Lower lobe of right lung (tissue), 2 donors: Measurements from ENCODE around the gene NPTXR. TPM values are rescaled to one million over a fixed set of nuclear protein-coding genes. Genes with fewer than 3 reads are reported as not detected.

Experiments used
- ATAC-seq, 2 donors: fragments of 200-7000 bp; cut with Tn5 transposase; one replicate each; pipeline ENCODE4 v1.9.1; 2020 to 2022; ENCODE audit warnings: mild to moderate bottlenecking in 2 of 2, moderate library complexity in 2 of 2
- DNase-seq: peaks from one replicate; pipeline ENCODE4 v3.0.0-alpha.2; 2020
- H3K27ac ChIP-seq: fragments of 200-600 bp; one replicate; pipeline ENCODE4 v1.8.0; 2022
- H3K27me3 ChIP-seq: fragments of 200-600 bp; one replicate; pipeline ENCODE4 v1.8.0; 2022; ENCODE audit warnings: low read depth
- H3K36me3 ChIP-seq: fragments of 200-600 bp; one replicate; pipeline ENCODE4 v1.8.0; 2022; ENCODE audit warnings: mild to moderate bottlenecking
- H3K4me1 ChIP-seq: fragments of 200-600 bp; one replicate; pipeline ENCODE4 v1.8.0; 2022
- H3K4me3 ChIP-seq: fragments of 200-600 bp; one replicate; pipeline ENCODE4 v1.8.0; 2022; ENCODE audit warnings: mild to moderate bottlenecking
- H3K9me3 ChIP-seq: fragments of 200-600 bp; one replicate; pipeline ENCODE4 v1.8.0; 2022
- CTCF ChIP-seq: fragments of 200-600 bp; IDR thresholded peaks from one replicate; pipeline ENCODE4 v1.8.0; 2022; ENCODE audit warnings: antibody characterized with exemption, mild to moderate bottlenecking
- intact Hi-C: fragments of 100-400 bp; cut with DNase I; formaldehyde crosslinking; loops from one replicate; pipeline ENCODE4 v1.11.0; 2022
- total RNA-seq: library from RNA; stranded (reverse); fragmentation: NEBNext Ultra II Directional; extraction: Animal tissue kit (Norgen Biotek cat#: 25700); gene quantifications from one replicate; pipeline ENCODE4 v1.2.1, GENCODE V29; 2021
- donor health status: DM: no; HTN: yes; CAD: no; lungs with severe emphysema.

The NPTXR gene
- total RNA-seq, 1 donor from 2014 or later = 5.1 TPM

- H3K27me3 ChIP-seq = no peaks in the 10 kb centered on the region
- H3K4me1 ChIP-seq = no peaks in the 10 kb centered on the region
- TF ChIP-seq CTCF = no peak
- peaks cover 16% of the 10 kb centered on the region for H3K36me3 ChIP-seq
- ATAC-seq = no peak
- no peak overlapping the region for H3K27ac ChIP-seq
- intact Hi-C loops = no loop called here
- no peak overlapping the region for H3K4me3 ChIP-seq
- H3K9me3 ChIP-seq = no peaks in the 10 kb centered on the region
- DNase-seq = no peak
These were observed 69.2 kb downstream of the NPTXR start for GRCh38 chr22:38774496-38775166.

- Histone ChIP-seq H3K27me3 (no peaks in the 10 kb centered on the region), H3K27ac (no peak overlapping the region), H3K36me3 (peaks cover 4% of the 10 kb centered on the region), H3K4me3 (no peak overlapping the region), H3K4me1 (no peaks in the 10 kb centered on the region), H3K9me3 (no peaks in the 10 kb centered on the region)
- DNase-seq (no peak), ATAC-seq (no peak)
- intact Hi-C loops = no loop called here
- no peak for TF ChIP-seq CTCF
These were observed 70.4 kb downstream of the NPTXR start for GRCh38 chr22:38773363-38773946.

GRCh38 chr22:38772623-38772873 lies 71.3 kb downstream of the NPTXR start:
- DNase-seq = no peak
- no peak overlapping the region for H3K4me3 ChIP-seq
- H3K9me3 ChIP-seq = no peaks in the 10 kb centered on the region
- ATAC-seq = no peak
- TF ChIP-seq CTCF = no peak
- intact Hi-C loops = no loop called here
- no peaks in the 10 kb centered on the region for H3K4me1 ChIP-seq
- H3K27me3 ChIP-seq = no peaks in the 10 kb centered on the region
- H3K27ac ChIP-seq = no peak overlapping the region
- H3K36me3 ChIP-seq = no peaks in the 10 kb centered on the region

GRCh38 chr22:38770257-38770949 lies 73.4 kb downstream of the NPTXR start:
- Histone ChIP-seq H3K4me3 (no peak overlapping the region), H3K27ac (no peak overlapping the region), H3K9me3 (no peaks in the 10 kb centered on the region), H3K4me1 (no peaks in the 10 kb centered on the region), H3K27me3 (no peaks in the 10 kb centered on the region), H3K36me3 (no peaks in the 10 kb centered on the region)
- ATAC-seq (no peak), DNase-seq (no peak)
- intact Hi-C loops = no loop called here
- TF ChIP-seq CTCF = no peak

Other genes with a start within 250 kb of the NPTXR start
- gene FAM227A, start 187.6 kb downstream of the NPTXR start, total RNA-seq = 3.4 TPM
- gene CBY1, start 187.4 kb downstream of the NPTXR start, total RNA-seq = 30.8 TPM
- gene TOMM22, start 162.1 kb downstream of the NPTXR start, total RNA-seq = 42.2 TPM
- gene JOSD1, start 143.1 kb downstream of the NPTXR start, total RNA-seq = 44.7 TPM
- gene GTPBP1, start 138.1 kb downstream of the NPTXR start, total RNA-seq = 66.7 TPM
- 209 TPM for gene SUN2, start 88.0 kb downstream of the NPTXR start, total RNA-seq
- gene DNAL4, start 49.9 kb downstream of the NPTXR start, total RNA-seq = 21.3 TPM
- 54.7 TPM for gene CBX6, start 28.2 kb upstream of the NPTXR start, total RNA-seq
- 14.2 TPM for gene APOBEC3A, start 113.6 kb upstream of the NPTXR start, total RNA-seq
- gene APOBEC3B, start 138.3 kb upstream of the NPTXR start, total RNA-seq = 1.0 TPM
- 27.8 TPM for gene APOBEC3C, start 170.2 kb upstream of the NPTXR start, total RNA-seq
- 3.0 TPM for gene APOBEC3D, start 177.1 kb upstream of the NPTXR start, total RNA-seq
- gene APOBEC3F, start 196.8 kb upstream of the NPTXR start, total RNA-seq = 9.5 TPM
- 19.2 TPM for gene APOBEC3G, start 233.2 kb upstream of the NPTXR start, total RNA-seq